Measurements from ENCODE around the gene LHFPL3. TPM values are rescaled to one million over a fixed set of nuclear protein-coding genes. Genes with fewer than 3 reads are reported as not detected.

LHFPL3 gene
- total RNA-seq, 1 experiment from 2014 or later = 0.83 TPM

DNA sequence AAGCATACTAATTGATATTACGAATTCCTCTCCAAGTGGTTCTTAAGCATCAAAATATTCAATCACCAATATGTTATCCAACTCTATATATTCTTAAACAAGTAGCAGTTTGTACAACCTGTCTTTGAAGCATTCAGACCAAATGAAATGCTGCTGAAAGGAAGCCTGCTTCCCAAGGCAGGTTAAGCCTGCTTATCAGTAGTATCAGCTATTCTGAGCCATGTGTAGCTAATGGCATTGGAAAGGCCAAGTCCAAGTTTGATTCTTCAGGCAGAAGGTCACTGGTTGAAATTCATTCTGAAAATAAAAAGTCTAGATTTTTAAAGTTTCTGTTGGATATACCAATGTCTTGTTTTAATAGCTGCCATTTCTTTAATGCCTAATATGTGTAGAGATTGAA lies 328.7 kb downstream of the LHFPL3 start:
- DNase-seq (ENCODE audit: low spot score) (no peak), ATAC-seq (no peak)
- H3K4me3 Mint-ChIP-seq = no peak overlapping the region
- no peaks in the 10 kb centered on the region for H3K9me3 Mint-ChIP-seq
- CTCF ChIA-PET = interaction anchor here (2.7 kb wide), 1 partner anchor 14 kb away, joined by 8 read pairs; no protein-coding TSS in a partner anchor
- H3K27ac Mint-ChIP-seq = no peak overlapping the region
- POLR2A ChIA-PET = no interaction called here
- H3K36me3 Mint-ChIP-seq = no peaks in the 10 kb centered on the region
- peaks cover 3% of the 10 kb centered on the region for H3K4me1 Mint-ChIP-seq
- TF ChIP-seq RORB (CRISPR knock-in tag; IDR thresholded peaks at IDR 0.05) = no peak
- TF ChIP-seq, protein P1, sequence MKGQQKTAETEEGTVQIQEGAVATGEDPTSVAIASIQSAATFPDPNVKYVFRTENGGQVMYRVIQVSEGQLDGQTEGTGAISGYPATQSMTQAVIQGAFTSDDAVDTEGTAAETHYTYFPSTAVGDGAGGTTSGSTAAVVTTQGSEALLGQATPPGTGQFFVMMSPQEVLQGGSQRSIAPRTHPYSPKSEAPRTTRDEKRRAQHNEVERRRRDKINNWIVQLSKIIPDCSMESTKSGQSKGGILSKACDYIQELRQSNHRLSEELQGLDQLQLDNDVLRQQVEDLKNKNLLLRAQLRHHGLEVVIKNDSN (CRISPR knock-in tag; IDR thresholded peaks at IDR 0.05) = no peak
- no peaks in the 10 kb centered on the region; the same call in none of the 2 replicates for H3K27me3 Mint-ChIP-seq (ENCODE audit: low read depth)

DNA sequence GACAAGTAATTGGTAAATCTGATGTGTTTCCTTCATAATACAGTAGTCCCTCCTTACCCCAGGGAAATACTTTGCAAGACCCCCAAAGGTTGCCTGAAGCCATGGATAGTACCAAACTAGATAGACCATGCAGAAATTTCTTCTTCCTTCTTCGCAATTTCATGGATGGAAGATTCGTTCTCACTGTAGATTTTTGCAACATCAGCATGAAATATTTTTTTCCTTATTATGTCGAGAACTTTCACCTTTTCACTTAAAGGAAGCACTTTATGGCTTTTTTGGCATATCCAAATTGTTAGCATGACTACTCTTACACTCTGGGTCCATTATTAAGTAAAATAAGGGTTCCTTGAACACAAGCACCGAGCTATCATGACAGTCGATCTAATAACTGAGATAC lies 333.2 kb downstream of the LHFPL3 start:
- H3K9me3 Mint-ChIP-seq = no peaks in the 10 kb centered on the region
- no peaks in the 10 kb centered on the region for H3K36me3 Mint-ChIP-seq
- no peak overlapping the region for H3K27ac Mint-ChIP-seq
- ATAC-seq = no peak
- TF ChIP-seq ZNF121 (CRISPR knock-in tag; IDR thresholded peaks at IDR 0.05) = no peak
- TF ChIP-seq ZBTB43 (CRISPR knock-in tag; IDR thresholded peaks at IDR 0.05) = no peak
- TF ChIP-seq GTF2I (CRISPR knock-in tag; conservative IDR thresholded peaks at IDR 0.05) = no peak
- TF ChIP-seq KAT7 (CRISPR knock-in tag; IDR thresholded peaks at IDR 0.05; ENCODE audit: borderline replicate concordance) = no peak
- ChIA-PET POLR2A (no interaction called here), CTCF (no interaction called here)
- H3K27me3 Mint-ChIP-seq (ENCODE audit: low read depth) = no peaks in the 10 kb centered on the region; the same call in none of the 2 replicates
- H3K4me1 Mint-ChIP-seq = no peaks in the 10 kb centered on the region
- no peak overlapping the region for H3K4me3 Mint-ChIP-seq
- DNase-seq (ENCODE audit: low spot score) = no peak

GRCh38 chr7:104664648-104665047 lies 336.2 kb downstream of the LHFPL3 start:
- no peaks in the 10 kb centered on the region for H3K36me3 Mint-ChIP-seq
- no peaks in the 10 kb centered on the region; the same call in none of the 2 replicates for H3K27me3 Mint-ChIP-seq (ENCODE audit: low read depth)
- H3K4me3 Mint-ChIP-seq = no peak overlapping the region
- TF ChIP-seq, protein P2, sequence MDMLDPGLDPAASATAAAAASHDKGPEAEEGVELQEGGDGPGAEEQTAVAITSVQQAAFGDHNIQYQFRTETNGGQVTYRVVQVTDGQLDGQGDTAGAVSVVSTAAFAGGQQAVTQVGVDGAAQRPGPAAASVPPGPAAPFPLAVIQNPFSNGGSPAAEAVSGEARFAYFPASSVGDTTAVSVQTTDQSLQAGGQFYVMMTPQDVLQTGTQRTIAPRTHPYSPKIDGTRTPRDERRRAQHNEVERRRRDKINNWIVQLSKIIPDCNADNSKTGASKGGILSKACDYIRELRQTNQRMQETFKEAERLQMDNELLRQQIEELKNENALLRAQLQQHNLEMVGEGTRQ (CRISPR knock-in tag; IDR thresholded peaks at IDR 0.05) = peak; percentile 65
- TF ChIP-seq, protein P1 (CRISPR knock-in tag; IDR thresholded peaks at IDR 0.05) = no peak
- DNase-seq (ENCODE audit: low spot score) (no peak), ATAC-seq (peak; percentile 92)
- peaks cover 14% of the 10 kb centered on the region for H3K9me3 Mint-ChIP-seq
- no peak overlapping the region for H3K27ac Mint-ChIP-seq
- CTCF ChIA-PET = interaction anchor here (1.4 kb wide), 1 partner anchor 219 kb away, joined by 4 read pairs; no protein-coding TSS in a partner anchor
- POLR2A ChIA-PET = interaction anchor here (0.6 to 1.6 kb wide), 2 partner anchors 21 to 807 kb away, joined by 3 to 4 read pairs; no protein-coding TSS in a partner anchor
- no peaks in the 10 kb centered on the region for H3K4me1 Mint-ChIP-seq

GRCh38 chr7:104677587-104677986 lies 349.2 kb downstream of the LHFPL3 start:
- no peaks in the 10 kb centered on the region for H3K4me1 Mint-ChIP-seq
- DNase-seq (ENCODE audit: low spot score) (no peak), ATAC-seq (no peak)
- no peaks in the 10 kb centered on the region for H3K27me3 Mint-ChIP-seq (ENCODE audit: low read depth)
- H3K27ac Mint-ChIP-seq = no peak overlapping the region
- ChIA-PET CTCF (no interaction called here), POLR2A (no interaction called here)
- H3K9me3 Mint-ChIP-seq = no peaks in the 10 kb centered on the region
- no peak overlapping the region for H3K4me3 Mint-ChIP-seq
- no peaks in the 10 kb centered on the region for H3K36me3 Mint-ChIP-seq
- TF ChIP-seq NFATC4 (CRISPR knock-in tag; IDR thresholded peaks at IDR 0.05) (no peak), NFE2L1 (CRISPR knock-in tag; IDR thresholded peaks at IDR 0.05) (no peak), ESRRA (CRISPR knock-in tag; IDR thresholded peaks at IDR 0.05; ENCODE audit: borderline replicate concordance) (no peak), SMAD4 (CRISPR knock-in tag; IDR thresholded peaks at IDR 0.05) (no peak), AR (CRISPR knock-in tag; IDR thresholded peaks at IDR 0.05) (no peak), ZBTB43 (CRISPR knock-in tag; IDR thresholded peaks at IDR 0.05) (no peak), ZNF396 (CRISPR knock-in tag; IDR thresholded peaks at IDR 0.05; ENCODE audit: borderline replicate concordance) (no peak), TEAD4 (CRISPR knock-in tag; IDR thresholded peaks at IDR 0.05) (no peak), TCF7 (CRISPR knock-in tag; IDR thresholded peaks at IDR 0.05; ENCODE audit: low read depth) (no peak), ZNF671 (CRISPR knock-in tag; IDR thresholded peaks at IDR 0.05) (no peak), RELA (CRISPR knock-in tag; IDR thresholded peaks at IDR 0.05; ENCODE audit: borderline replicate concordance) (no peak), JAZF1 (CRISPR knock-in tag; IDR thresholded peaks at IDR 0.05) (no peak)
- TF ChIP-seq, protein P3, sequence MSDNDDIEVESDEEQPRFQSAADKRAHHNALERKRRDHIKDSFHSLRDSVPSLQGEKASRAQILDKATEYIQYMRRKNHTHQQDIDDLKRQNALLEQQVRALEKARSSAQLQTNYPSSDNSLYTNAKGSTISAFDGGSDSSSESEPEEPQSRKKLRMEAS (CRISPR knock-in tag; IDR thresholded peaks at IDR 0.05) = no peak
- TF ChIP-seq, protein P4, sequence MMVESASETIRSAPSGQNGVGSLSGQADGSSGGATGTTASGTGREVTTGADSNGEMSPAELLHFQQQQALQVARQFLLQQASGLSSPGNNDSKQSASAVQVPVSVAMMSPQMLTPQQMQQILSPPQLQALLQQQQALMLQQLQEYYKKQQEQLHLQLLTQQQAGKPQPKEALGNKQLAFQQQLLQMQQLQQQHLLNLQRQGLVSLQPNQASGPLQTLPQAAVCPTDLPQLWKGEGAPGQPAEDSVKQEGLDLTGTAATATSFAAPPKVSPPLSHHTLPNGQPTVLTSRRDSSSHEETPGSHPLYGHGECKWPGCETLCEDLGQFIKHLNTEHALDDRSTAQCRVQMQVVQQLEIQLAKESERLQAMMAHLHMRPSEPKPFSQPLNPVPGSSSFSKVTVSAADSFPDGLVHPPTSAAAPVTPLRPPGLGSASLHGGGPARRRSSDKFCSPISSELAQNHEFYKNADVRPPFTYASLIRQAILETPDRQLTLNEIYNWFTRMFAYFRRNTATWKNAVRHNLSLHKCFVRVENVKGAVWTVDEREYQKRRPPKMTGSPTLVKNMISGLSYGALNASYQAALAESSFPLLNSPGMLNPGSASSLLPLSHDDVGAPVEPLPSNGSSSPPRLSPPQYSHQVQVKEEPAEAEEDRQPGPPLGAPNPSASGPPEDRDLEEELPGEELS (CRISPR knock-in tag; IDR thresholded peaks at IDR 0.05) = no peak

Data from WTC11 (cell line).